GM21529 (cell line): ENCODE measurements around the gene SPTBN5.

Source experiments
- ATAC-seq: cut with Tn5 transposase; IDR thresholded peaks from one replicate; pipeline ENCODE4 v1.9.1; 2021; ENCODE audit not compliant: unreplicated experiment

The SPTBN5 gene

GRCh38 chr15:41885321-41885720 lies 8.5 kb downstream of the SPTBN5 start:
- ATAC-seq: no peak

- no peak for ATAC-seq
Measured at GRCh38 chr15:41884458-41884857, 9.4 kb downstream of the SPTBN5 start.

GRCh38 chr15:41883484-41883825 lies 10.4 kb downstream of the SPTBN5 start:
- ATAC-seq: no peak

DNA sequence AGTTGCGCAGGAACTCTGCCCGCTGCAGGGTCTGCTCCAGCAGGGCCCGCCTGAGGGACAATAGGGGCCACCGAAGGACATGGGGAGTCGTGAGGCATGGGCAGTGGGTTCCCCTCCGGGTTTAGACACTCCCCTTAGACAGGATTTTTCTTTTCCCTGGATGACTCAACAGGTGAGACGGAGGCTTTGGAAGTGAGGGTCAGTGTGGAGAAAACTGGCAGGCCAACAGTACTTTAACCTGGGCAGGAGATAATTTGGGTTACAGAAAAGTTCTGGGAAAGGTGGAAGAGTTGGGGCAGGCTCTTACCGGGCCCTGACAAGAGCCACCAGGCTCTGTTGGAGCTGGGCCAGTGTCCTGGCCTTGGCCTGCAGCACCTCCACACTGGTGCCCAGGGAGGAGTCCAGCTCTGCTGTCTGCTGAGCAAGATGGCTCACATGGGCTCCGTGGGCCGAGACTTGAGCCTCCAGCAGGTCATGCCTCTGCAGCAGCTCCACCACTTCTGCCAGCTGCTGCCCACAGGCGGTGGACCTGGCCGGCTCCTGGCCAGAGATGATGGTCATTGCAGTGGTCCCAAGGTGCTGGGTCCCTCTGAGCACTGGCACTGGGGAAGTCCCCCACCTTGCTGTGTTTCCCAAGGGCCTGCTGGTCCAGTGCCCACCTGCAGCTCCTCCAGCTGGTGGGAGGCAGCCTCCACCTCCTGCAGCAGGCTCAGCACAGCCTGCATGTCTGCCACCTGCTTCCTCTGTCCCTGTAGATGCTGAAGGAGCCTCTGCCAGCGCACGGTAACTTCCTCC lies 11.0 kb downstream of the SPTBN5 start:
- no peak for ATAC-seq

DNA sequence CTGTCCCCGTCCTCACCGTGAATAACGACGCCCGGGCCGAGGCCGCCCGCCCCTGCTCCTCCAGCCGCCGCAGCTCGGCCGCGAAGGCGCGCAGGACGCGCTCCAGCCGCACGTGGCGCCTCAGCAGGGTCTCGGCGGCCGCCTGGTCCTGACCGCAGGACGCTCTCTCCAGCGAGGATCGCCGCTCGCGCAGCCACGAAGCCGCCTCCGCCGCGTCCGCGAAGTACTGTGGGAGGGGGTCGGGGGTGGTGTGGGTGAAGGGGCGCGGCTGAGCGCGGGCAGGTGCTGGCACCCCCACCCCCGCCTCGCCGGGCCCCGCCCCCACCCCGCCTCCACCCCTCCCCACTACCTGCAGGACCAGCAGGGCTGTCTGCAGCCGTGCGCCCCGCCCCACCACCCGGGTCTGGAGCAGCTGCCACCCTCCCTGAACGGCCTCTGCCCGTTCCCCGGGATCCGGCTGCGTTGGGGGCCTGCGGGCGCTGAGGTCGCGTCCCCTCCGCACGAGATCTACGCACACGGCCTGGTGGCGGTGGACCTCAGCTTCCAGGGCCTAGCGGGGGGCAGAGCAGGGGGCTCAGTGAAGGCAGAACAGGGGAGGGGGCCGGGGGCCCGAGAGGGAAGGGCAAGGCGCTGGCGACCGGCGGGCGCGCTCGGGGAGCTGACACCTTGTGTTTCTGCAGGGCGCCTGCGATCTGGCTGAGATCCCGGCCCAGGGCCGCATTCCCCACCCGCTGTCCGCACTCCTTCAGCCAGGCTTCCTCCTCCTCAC lies 11.7 kb downstream of the SPTBN5 start:
- ATAC-seq: no peak

DNA sequence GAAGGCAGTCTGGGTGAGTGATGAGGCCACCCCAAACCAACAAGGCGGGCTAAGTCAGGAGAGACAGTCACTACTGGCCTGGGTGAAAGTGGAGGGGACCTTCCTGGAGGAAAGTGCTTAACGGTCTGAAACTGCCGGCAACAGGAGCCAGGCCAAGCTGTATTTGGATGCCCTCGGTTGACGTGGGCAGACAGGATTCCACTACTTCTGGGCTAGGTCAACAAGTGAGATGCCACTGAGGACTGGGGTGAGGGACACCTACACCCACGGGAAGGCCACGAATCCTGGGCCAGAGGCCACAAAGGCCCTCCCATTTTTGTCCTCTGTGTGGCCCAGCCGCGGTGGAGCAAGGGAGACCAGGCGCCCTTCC lies 12.3 kb downstream of the SPTBN5 start:
- ATAC-seq: no peak

- no peak for ATAC-seq
Measured at GRCh38 chr15:41881086-41881485, 12.8 kb downstream of the SPTBN5 start.

- ATAC-seq: no peak
Measured at GRCh38 chr15:41880156-41880877, 13.5 kb downstream of the SPTBN5 start.

GRCh38 chr15:41879321-41879845 lies 14.5 kb downstream of the SPTBN5 start:
- ATAC-seq: no peak

GRCh38 chr15:41878355-41878699 lies 15.5 kb downstream of the SPTBN5 start:
- ATAC-seq: no peak

DNA sequence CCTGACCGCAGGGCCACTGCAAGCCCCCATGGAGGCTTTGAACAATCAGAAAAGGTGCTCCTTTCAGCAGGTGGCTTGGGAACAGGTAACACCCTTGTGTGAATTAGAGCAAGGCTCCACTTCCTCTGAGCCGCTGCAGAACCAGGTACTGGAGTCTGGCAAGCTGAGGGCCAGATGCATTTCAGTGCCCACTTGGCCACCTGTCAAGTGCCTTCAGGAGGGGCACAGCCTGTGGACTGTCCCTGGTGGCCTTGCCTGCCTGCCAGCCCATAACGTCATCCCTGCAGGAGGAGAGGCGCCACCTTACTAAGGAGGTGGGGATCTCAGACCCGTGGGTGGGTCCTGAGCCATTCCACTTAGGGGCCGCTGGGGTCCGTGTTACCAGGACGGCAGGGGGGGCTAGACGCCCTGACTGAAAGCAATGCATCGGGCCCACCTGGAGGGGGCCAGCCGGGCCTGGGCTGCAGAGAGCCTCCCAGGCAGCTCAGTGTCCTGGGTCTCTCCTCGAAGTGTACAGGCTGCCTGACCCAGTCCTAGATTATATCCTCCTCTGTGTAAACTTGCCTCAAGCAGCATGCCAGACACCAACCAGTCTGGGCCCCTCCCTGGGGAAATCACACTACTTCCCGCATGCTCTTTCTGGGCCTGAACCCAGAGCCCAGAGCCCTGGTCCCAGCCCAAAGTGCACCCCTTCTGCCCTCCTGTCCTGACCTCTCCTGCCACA lies 16.1 kb downstream of the SPTBN5 start:
- no peak for ATAC-seq

DNA sequence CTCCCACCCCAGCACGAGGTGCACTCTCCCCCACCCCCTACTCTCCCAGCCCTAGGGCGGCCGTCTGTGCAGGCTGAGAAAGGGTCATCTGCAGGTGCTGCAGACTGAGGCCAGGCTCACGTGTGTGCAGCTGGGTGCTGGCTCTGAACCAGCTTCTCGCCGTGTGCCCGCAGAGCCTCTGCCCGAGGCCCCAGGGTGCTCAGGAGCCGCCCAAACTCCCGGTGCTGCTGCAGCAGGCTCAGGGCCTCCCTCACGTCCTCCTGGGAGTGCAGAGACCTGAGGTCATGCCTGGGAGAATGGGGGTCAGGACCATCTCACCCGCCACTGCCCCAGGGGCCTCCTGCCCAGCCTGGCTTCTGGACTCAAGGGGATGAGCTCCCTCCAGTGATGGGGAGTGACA lies 17.2 kb downstream of the SPTBN5 start:
- no peak for ATAC-seq

GRCh38 chr15:41876007-41876406 lies 17.8 kb downstream of the SPTBN5 start:
- no peak for ATAC-seq

- no peak for ATAC-seq
Measured at GRCh38 chr15:41874736-41875135, 19.1 kb downstream of the SPTBN5 start.

DNA sequence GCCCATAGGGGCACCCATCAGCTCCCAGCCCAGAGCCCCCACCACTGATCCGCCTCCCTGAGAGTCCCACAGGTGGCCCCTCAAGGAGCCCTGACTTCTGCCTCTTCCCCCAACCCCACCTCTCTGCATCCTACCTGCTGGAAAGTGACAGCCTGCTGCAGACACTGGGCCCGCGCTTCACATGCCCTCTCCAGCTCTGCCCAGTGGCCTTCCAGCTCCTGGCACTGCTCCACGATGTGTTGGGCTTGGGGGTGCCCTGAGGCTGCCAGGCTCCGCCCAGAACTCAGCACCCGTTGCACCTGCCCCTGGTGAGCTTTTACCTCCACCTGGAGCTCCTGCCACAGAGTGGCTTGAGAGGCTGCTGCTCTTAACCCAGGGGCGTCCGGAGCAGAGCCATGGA lies 20.1 kb downstream of the SPTBN5 start:
- no peak for ATAC-seq

DNA sequence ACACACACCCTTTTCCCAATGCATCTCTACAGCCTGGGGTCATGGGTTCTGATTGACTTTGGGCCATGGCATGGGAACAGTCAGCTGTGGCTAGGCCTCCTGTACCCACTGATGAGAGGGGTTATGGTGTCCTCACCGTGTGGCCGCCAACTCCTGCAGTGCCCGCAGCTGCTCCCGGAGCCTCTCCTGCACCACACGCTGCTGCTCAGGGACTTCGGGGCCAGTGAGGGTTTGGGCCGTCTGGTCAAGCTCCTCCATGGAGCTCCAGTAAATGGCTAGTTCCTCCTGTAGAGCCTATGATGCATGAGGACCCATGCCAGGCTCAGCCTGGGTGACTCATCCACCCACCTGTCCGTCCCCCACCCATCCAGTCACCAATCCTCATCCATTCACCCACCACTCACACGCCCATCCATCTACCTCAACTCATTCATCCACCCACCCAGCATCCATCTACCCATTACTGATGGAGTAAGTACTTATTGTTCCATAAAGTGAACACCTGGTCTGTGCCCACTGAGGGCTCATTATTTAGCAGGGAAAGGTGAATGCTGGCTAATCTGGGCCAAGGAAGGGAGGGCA lies 21.6 kb downstream of the SPTBN5 start:
- ATAC-seq: no peak

- no peak for ATAC-seq
Measured at GRCh38 chr15:41871175-41871905, 22.5 kb downstream of the SPTBN5 start.

GRCh38 chr15:41870689-41871081 lies 23.2 kb downstream of the SPTBN5 start:
- ATAC-seq: no peak

GRCh38 chr15:41869770-41870688 lies 23.8 kb downstream of the SPTBN5 start:
- ATAC-seq: no peak
